KOPT-K1 (cell line): Measurements from ENCODE around the gene TRIO.
"Not testable (repeated sequence)": the region's sequence is repeated elsewhere in the genome, so short reads cannot be mapped to it uniquely, and the experiment has no call there.

ENCODE experiments used
- H3K27ac ChIP-seq: fragments of 200-600 bp; sonication (generic); 2 replicates; pipeline ENCODE4 v1.5.1; 2016; ENCODE audit warnings: antibody characterized with exemption, mild to moderate bottlenecking, low read depth, low read length; ENCODE audit not compliant: poor library complexity, severe bottlenecking
- H3K36me3 ChIP-seq: fragments of 200-600 bp; sonication (generic); 2 replicates; pipeline ENCODE4 v1.5.1; 2017; ENCODE audit warnings: antibody characterized with exemption, mild to moderate bottlenecking, low read length, moderate library complexity; ENCODE audit not compliant: insufficient read depth
- H3K9me3 ChIP-seq: fragments of 200-600 bp; sonication (generic); 2 replicates; pipeline ENCODE4 v1.5.1; 2017; ENCODE audit warnings: antibody characterized with exemption, low read length, mild to moderate bottlenecking; ENCODE audit not compliant: insufficient read depth, poor library complexity, severe bottlenecking

Gene TRIO

DNA sequence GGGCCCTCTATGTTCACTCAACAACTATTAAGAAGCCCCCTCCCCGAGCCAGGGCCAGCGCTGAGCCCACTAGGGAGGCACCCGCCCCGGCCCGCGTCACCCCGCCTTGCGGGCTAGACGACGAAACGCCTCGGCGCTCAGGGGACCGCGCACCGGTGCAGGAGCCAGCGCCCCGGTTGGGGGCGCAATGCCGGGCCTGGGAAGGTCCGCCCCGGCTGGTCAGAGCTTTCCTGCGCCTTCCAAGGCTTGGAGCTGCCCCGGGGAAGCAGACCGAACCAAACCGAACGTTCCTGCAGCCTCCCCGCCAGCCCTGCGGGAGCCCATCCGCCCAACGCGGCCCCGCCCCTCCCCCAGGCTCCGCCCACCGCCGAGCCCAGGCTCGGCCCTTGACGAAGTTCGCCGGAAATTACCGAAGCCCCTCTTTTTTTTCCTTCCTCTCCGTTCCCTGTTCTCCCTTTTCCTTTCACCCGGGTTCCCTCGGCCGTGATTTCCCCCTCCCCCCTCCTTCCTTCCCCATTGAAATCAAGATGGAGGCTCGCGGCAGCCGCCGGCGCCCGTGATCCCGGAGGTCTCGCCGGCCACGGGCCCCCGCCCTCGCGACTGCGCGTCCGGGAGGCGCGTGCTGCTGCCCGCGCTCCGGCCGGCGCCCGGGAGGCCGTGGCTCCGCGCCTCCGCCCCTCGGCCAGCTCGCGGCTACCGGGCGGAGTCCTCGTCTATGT, at the start of gene TRIO:
Gene TRIO (plus strand): TSS at position 516 of the 719 bp plus-strand sequence. CDS start 384 bp downstream, outside the sequence.
- H3K36me3 ChIP-seq: no peaks in the 10 kb centered on the region
- H3K9me3 ChIP-seq: peaks cover 16% of the 10 kb centered on the region
- H3K27ac ChIP-seq: no peak within 1 kb of the TSS

GRCh38 chr5:14097380-14097779, 45.8 kb upstream of the TRIO start:
- not testable (repeated sequence) for H3K9me3 ChIP-seq, H3K27ac ChIP-seq, H3K36me3 ChIP-seq

GRCh38 chr5:14097998-14098471, 45.1 kb upstream of the TRIO start:
- Histone ChIP-seq H3K27ac (no peak overlapping the region), H3K9me3 (no peaks in the 10 kb centered on the region)

DNA sequence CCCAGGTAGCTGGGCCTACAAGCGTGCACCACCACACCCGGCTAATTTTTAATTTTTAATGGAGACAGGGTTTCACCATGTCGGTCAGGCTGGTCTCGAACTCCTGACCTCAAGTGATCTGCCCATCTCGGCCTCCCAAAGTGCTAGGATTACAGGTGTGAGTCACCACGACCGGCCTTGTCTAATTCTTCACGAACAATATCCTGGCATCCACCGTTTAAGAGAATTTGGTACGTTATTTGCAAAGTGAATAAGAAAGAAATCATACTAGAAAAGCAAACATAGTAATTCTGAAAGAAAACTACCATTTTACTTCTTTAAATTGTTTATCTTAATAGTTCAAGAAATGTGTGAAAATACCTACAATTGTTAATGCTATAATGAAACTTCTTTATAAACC, 42.9 kb upstream of the TRIO start:
- Histone ChIP-seq H3K9me3 (no peaks in the 10 kb centered on the region), H3K36me3 (no peaks in the 10 kb centered on the region)

More at GRCh38 chr5:14097998-14098471, 45.1 kb upstream of the TRIO start:
- H3K36me3 ChIP-seq: no peaks in the 10 kb centered on the region

DNA sequence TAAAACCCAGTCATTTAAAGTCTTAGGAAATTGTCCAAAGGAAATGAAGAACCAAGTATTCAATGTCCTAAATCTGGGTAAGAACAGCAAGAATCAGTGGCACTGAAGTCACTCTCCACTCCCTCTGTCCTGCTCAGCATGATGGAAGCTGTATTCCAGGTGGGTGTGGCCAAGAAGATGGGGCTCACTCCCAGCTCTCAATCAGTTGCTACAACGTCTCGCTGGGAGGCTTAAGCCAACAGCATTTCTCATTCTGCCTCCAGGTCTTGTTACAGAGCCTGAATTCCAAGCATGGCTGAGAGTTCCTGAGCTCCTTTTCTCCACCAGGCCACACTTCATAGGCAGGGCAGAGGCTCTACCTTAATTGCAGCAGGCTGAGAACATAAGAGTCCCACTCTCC, 41.2 kb upstream of the TRIO start:
- Histone ChIP-seq H3K9me3 (no peaks in the 10 kb centered on the region), H3K27ac (no peak overlapping the region), H3K36me3 (no peaks in the 10 kb centered on the region)

More for the DNA sequence above, 42.9 kb upstream of the TRIO start:
- H3K27ac ChIP-seq: no peak overlapping the region

DNA sequence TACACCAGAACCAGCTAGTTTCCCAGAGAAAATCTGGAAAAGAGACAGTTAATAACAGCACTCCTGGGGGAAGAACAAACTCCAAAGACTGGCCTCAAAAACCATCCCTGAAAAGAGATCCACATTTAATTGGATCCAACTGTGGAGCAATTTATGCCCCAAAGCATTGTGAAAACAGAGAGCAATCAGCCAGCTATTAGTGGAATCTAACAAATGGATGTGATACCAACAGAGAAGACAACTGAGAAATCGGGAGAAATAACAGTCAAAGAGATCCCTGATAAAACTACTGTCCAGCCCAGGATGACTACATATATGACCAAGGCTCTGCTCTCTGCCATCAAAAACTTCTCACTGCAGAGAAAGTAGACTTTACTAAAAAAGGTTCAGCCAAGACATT, 40.5 kb upstream of the TRIO start:
- Histone ChIP-seq H3K27ac (no peak overlapping the region), H3K9me3 (no peaks in the 10 kb centered on the region), H3K36me3 (no peaks in the 10 kb centered on the region)

DNA sequence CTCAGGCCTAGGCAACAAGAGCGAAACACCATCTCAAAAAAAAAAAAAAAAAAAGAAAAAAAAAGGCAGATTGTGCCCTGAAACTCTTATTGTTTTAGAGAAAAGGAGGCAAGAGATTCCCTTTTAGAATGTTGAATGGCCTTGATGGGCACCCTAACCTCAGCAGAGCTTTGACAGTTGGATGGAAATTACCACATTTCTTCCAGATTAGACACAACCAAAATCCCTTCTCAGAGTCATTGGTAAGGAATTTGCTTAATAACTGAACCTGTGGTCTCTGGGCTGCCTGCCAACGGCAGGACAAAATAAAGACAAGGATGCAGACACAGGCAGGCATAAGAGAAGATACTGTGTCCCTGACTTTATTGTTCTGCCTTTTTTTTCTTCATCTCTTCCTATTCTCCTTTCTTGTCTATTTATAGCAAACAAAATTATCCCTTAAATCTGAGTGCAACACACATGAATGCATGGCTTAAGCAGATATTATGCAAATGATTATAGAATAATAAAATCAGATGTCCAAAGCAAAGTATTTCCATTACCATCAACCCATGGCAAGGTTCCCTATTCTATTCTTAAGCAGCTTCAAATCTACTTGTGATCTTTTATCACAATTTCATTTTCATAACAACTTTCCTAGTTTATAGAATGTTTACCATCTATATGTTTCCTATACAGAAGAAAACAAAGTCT, 37.3 kb upstream of the TRIO start:
- H3K36me3 ChIP-seq: no peaks in the 10 kb centered on the region
- no peaks in the 10 kb centered on the region for H3K9me3 ChIP-seq
- H3K27ac ChIP-seq: no peak overlapping the region

- no peaks in the 10 kb centered on the region for H3K36me3 ChIP-seq
- no peaks in the 10 kb centered on the region for H3K9me3 ChIP-seq
- no peak overlapping the region for H3K27ac ChIP-seq
Measured at GRCh38 chr5:14107536-14107935, 35.6 kb upstream of the TRIO start.

DNA sequence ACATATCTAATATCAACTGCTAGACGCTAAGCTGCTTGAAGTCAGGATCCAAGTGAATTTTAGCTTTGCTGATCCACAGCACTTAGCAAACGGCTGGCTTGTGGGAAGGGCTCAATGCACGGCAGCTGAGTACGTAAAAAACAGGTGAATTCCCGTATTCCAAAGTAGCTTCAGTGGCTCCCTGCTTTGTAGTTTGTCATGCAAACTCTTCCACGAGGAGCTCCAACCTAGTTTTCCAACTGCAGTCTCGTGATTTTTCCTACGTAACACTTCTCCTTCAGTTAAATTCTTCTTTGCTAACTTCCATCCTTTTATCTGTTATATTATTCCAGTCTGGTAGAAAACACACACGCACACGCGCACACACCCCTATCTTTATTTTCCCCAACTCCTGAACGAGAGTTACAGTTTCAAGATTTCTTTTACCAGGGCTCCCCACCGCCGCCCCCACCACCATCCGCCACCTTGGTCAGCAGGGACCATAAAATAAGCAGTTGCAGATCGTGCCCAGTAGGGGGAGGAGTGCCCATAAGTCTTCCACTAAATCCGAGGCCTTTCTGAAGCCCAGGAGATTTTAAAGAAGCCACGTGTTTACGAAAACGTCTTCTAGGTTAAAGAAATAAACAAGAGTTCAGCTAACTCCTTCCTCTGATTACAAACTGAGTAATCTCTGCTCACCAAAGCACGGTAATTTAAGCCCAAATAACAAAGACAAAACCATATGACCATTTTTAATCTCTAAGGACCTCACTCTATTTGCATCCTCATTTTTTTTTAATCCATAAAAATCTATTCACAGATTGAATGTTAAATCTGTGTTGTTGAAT, 34.8 kb upstream of the TRIO start:
- no peaks in the 10 kb centered on the region for H3K36me3 ChIP-seq
- no peaks in the 10 kb centered on the region for H3K9me3 ChIP-seq
- no peak overlapping the region for H3K27ac ChIP-seq

GRCh38 chr5:14109041-14109747, 33.9 kb upstream of the TRIO start:
- H3K27ac ChIP-seq: no peak overlapping the region
- H3K9me3 ChIP-seq: no peaks in the 10 kb centered on the region
- no peaks in the 10 kb centered on the region for H3K36me3 ChIP-seq

- H3K36me3 ChIP-seq: no peaks in the 10 kb centered on the region
- H3K9me3 ChIP-seq: no peaks in the 10 kb centered on the region
- no peak overlapping the region for H3K27ac ChIP-seq
Measured at GRCh38 chr5:14109771-14110170, 33.4 kb upstream of the TRIO start.

GRCh38 chr5:14110196-14110595, 32.9 kb upstream of the TRIO start:
- H3K36me3 ChIP-seq: no peaks in the 10 kb centered on the region
- H3K9me3 ChIP-seq: no peaks in the 10 kb centered on the region
- H3K27ac ChIP-seq: no peak overlapping the region

DNA sequence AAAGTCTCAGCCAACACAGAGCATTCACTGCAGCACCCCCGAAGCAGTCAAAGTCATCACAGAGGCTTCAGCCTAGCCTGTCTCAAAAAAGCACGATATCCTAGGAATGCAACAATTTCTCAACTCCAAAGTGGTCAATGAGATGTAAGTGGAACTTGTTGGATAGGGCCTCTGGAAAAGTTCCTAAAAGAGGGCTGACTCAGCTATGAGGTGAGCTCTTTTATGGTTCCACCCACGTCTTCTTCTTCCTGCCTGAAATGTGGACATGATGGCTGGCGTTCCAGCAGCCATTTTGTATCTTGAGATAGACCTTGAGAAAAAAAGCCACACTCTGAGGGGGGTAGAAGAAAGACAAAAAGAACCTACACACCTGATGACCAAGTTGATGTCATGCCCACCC, 32.5 kb upstream of the TRIO start:
- H3K36me3 ChIP-seq: no peaks in the 10 kb centered on the region

DNA sequence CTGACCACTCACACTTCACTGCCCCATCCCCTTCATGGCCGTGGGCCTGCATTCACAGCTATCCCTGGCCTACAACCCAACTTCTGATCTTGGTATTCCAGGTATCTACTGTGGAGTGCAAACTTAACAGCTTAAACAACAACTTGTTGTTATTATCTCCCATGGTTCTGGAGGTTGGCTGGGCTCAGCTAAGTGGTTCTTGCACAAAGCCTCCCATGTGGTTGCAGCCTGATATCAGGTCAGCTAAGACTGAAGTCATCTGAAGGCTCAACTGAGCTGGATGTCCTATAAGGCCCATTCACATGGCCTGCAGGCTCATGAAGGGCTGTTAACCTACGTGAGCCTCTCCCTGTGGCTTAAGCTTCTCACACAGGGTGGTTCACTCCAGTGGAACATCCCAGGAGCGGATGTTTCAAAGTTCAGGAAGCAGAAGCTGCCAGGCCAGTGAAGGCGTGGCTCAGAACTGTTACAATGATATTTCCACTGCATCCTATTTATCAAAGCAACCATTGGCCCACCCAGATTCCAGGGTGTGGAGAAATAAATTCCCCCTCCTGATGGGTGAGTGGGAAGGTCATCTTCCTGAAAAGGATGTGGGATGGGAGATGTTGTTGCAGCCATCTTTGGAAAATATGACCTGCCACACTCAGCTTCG, 30.0 kb upstream of the TRIO start:
- Histone ChIP-seq H3K27ac (no peak overlapping the region), H3K36me3 (no peaks in the 10 kb centered on the region), H3K9me3 (no peaks in the 10 kb centered on the region)

More for the DNA sequence above, 32.5 kb upstream of the TRIO start:
- Histone ChIP-seq H3K9me3 (no peaks in the 10 kb centered on the region), H3K27ac (no peak overlapping the region)
